Kidney (tissue), 14 donors: Measurements from ENCODE around the gene GTPBP6. TPM values are rescaled to one million over a fixed set of nuclear protein-coding genes. Genes with fewer than 3 reads are reported as not detected.
"Not testable (repeated sequence)": the region's sequence is repeated elsewhere in the genome, so short reads cannot be mapped to it uniquely, and the experiment has no call there.

Experiments used
- DNase-seq, 5 donors: peaks; one replicate each; pipeline ENCODE4 v3.0.0-alpha.2; 2013 to 2020
- FAIRE-seq: peaks from 2 replicates; lab custom pipeline; 2012; peaks lifted over from hg19 to GRCh38; lab: Jason Lieb, UNC
- H3K27ac ChIP-seq, 2 donors: one replicate each; pipeline ENCODE4 v1.7.0; 2013; ENCODE audit warnings: low read depth in 2 of 2, low read length in 2 of 2, inconsistent platforms in 1 of 2
- H3K27me3 ChIP-seq: one replicate; pipeline ENCODE4 v1.7.1; 2013; ENCODE audit warnings: low read length, inconsistent platforms; ENCODE audit not compliant: control insufficient read depth, insufficient read depth
- H3K36me3 ChIP-seq, 3 donors: one replicate each; pipeline versions ENCODE4 v1.7.0 to v1.7.1; 2013; ENCODE audit warnings: low read length in 3 of 3, control low read depth in 1 of 3, inconsistent platforms in 1 of 3; ENCODE audit not compliant: insufficient read depth in 3 of 3, control insufficient read depth in 2 of 3
- H3K4me1 ChIP-seq, 3 donors: one replicate each; pipeline versions ENCODE4 v1.7.0 to v1.7.1; 2013; ENCODE audit warnings: low read length in 3 of 3, inconsistent platforms in 1 of 3, low read depth in 1 of 3; ENCODE audit not compliant: control insufficient read depth in 2 of 3, insufficient read depth in 2 of 3
- H3K4me3 ChIP-seq, 3 donors: one replicate each; pipeline versions ENCODE4 v1.7.0 to v1.8.1; 2013; ENCODE audit warnings: low read length in 3 of 3, control low read depth in 1 of 3, inconsistent platforms in 1 of 3
- H3K9ac ChIP-seq, 3 donors: one replicate each; pipeline versions ENCODE4 v1.7.0 to v1.7.1; 2013; ENCODE audit warnings: low read length in 3 of 3, control low read depth in 1 of 3, inconsistent platforms in 1 of 3
- H3K9me3 ChIP-seq, 3 donors: one replicate each; pipeline versions ENCODE4 v1.7.0 to v1.7.1; 2013; ENCODE audit warnings: low read length in 3 of 3, control low read depth in 1 of 3, inconsistent platforms in 1 of 3; ENCODE audit not compliant: control insufficient read depth in 2 of 3, insufficient read depth in 1 of 3
- CTCF ChIP-seq: IDR thresholded peaks from 3 replicates; pipeline ENCODE4 v1.5.1; 2012; ENCODE audit warnings: mild to moderate bottlenecking, moderate library complexity, borderline replicate concordance; ENCODE audit not compliant: insufficient read depth; ENCODE audit errors: extremely low read depth
- intact Hi-C: fragments of 100-400 bp; cut with DNase I; formaldehyde crosslinking; loops from one replicate; pipeline ENCODE4 v1.11.1; 2022
- polyA plus RNA-seq: library from polyadenylated mRNA; stranded (reverse); fragments of 350-450 nt; fragmentation: Illumina TruSeq; extraction: RNeasy Lipid Tissue Mini Kit (QIAGEN cat#74804); gene quantifications from one replicate; pipeline ENCODE4 v1.2.3, GENCODE V29; 2014; ENCODE audit warnings: low read depth, low replicate concordance; ENCODE audit not compliant: insufficient read depth
- total RNA-seq: library from RNA; stranded (reverse); fragmentation: NEBNext Ultra II Directional; extraction: Animal tissue kit (Norgen Biotek cat#: 25700); gene quantifications from one replicate; pipeline ENCODE4 v1.2.1, GENCODE V29; 2021
- donor health status: control.
- donor health status: control.
- donor health status: control.
- donor health status: control.
- donor health status: control.
- donor health status: DM: yes; HTN: yes; CAD: no.
- donor health status: Normal renal cell carcinoma (clear cell type).

The GTPBP6 gene
- total and polyA plus RNA-seq, 2 donors from 2014 or later, result 50.1 to 61.9 TPM

GRCh38 chrX:327660-328126, 9.1 kb upstream of the GTPBP6 start:
- Histone ChIP-seq H3K9me3 (no peaks in the 10 kb centered on the region), H3K36me3 (no peaks in the 10 kb centered on the region), H3K9ac (no peak overlapping the region), H3K4me1 (peaks cover 0 to 8% (median 0%) of the 10 kb centered on the region in 3 donors), H3K27ac (no peak overlapping the region), H3K27me3 (no peaks in the 10 kb centered on the region), H3K4me3 (no peak overlapping the region)
- DNase-seq (peak in 1 of 5 donors; percentile 65), FAIRE-seq (no peak)
- no peak for TF ChIP-seq CTCF
- intact Hi-C loops, result no loop called here

GRCh38 chrX:324664-325063, 6.1 kb upstream of the GTPBP6 start:
- peak in 1 of 5 donors; percentile 43 for DNase-seq
- not testable (repeated sequence) for H3K9ac ChIP-seq, FAIRE-seq

GRCh38 chrX:323721-324628, 5.4 kb upstream of the GTPBP6 start:
- FAIRE-seq (peak; percentile 91), DNase-seq (peak; percentile 62 to 76 (median 74))
- intact Hi-C loops, result no loop called here
- no peak overlapping the region for H3K27ac ChIP-seq
- H3K9ac ChIP-seq, result no peak overlapping the region
- H3K4me3 ChIP-seq, result no peak overlapping the region
- H3K4me1 ChIP-seq, result peaks cover 0 to 10% (median 0%) of the 10 kb centered on the region in 3 donors
- no peak for TF ChIP-seq CTCF
- no peaks in the 10 kb centered on the region for H3K27me3 ChIP-seq
- H3K9me3 ChIP-seq, result no peaks in the 10 kb centered on the region
- H3K36me3 ChIP-seq, result no peaks in the 10 kb centered on the region

More at GRCh38 chrX:324664-325063, 6.1 kb upstream of the GTPBP6 start:
- H3K4me3 ChIP-seq, H3K36me3 ChIP-seq, intact Hi-C loops, H3K27me3 ChIP-seq, H3K9me3 ChIP-seq, H3K4me1 ChIP-seq, H3K27ac ChIP-seq: not testable (repeated sequence)

GRCh38 chrX:320126-320783, 1.7 kb upstream of the GTPBP6 start:
- no peak for TF ChIP-seq CTCF
- no peaks in the 10 kb centered on the region for H3K27me3 ChIP-seq
- intact Hi-C loops, result no loop called here
- H3K9me3 ChIP-seq, result no peaks in the 10 kb centered on the region
- H3K9ac ChIP-seq, result peak overlapping the region in 2 of 3 donors; percentile 71 to 84
- H3K4me3 ChIP-seq, result peak overlapping the region; percentile 18 to 75 (median 58)
- H3K4me1 ChIP-seq, result peaks cover 0 to 10% (median 0%) of the 10 kb centered on the region in 3 donors
- no peak overlapping the region for H3K27ac ChIP-seq
- H3K36me3 ChIP-seq, result peaks cover 0 to 2% (median under 1%) of the 10 kb centered on the region in 3 donors
- FAIRE-seq, result no peak
- DNase-seq, result peak in 3 of 5 donors; percentile 19 to 81 (median 24)
